GM21825 (cell line): ENCODE data around the gene PPP1R3E.
"Not testable (repeated sequence)": the region's sequence is repeated elsewhere in the genome, so short reads cannot be mapped to it uniquely, and the experiment has no call there.

Source experiments
- ATAC-seq: cut with Tn5 transposase; IDR thresholded peaks from one replicate; pipeline ENCODE4 v1.9.1; 2021; ENCODE audit warnings: mild to moderate bottlenecking, moderate library complexity; ENCODE audit not compliant: unreplicated experiment

The PPP1R3E gene

GRCh38 chr14:23297611-23298277, 4.9 kb downstream of the PPP1R3E start:
- no peak for ATAC-seq

- no peak for ATAC-seq
These were observed 5.6 kb downstream of the PPP1R3E start for GRCh38 chr14:23297096-23297495.

GRCh38 chr14:23296012-23296777, 6.5 kb downstream of the PPP1R3E start:
- no peak for ATAC-seq

GRCh38 chr14:23294734-23295561, 7.7 kb downstream of the PPP1R3E start:
- ATAC-seq: no peak

GRCh38 chr14:23286902-23287479, 15.7 kb downstream of the PPP1R3E start:
- ATAC-seq: no peak

GRCh38 chr14:23286020-23286901, 16.4 kb downstream of the PPP1R3E start, which contains the start of gene HOMEZ:
Gene HOMEZ (minus strand): TSS chr14:23286132. CDS start chr14:23285952, 180 bp downstream.
- ATAC-seq: peak; percentile 96

GRCh38 chr14:23285530-23286019, 17.1 kb downstream of the PPP1R3E start:
- ATAC-seq: peak; percentile 18

- ATAC-seq: no peak
These were observed 17.8 kb downstream of the PPP1R3E start for GRCh38 chr14:23284654-23285529.

- ATAC-seq: no peak
These were observed 21.4 kb downstream of the PPP1R3E start for GRCh38 chr14:23281247-23281646.

- not testable (repeated sequence) for ATAC-seq
These were observed 24.7 kb downstream of the PPP1R3E start for GRCh38 chr14:23277928-23278327.

GRCh38 chr14:23277189-23277588, 25.5 kb downstream of the PPP1R3E start:
- no peak for ATAC-seq

GRCh38 chr14:23275412-23275811, 27.2 kb downstream of the PPP1R3E start:
- ATAC-seq: no peak

GRCh38 chr14:23269193-23269592, 33.5 kb downstream of the PPP1R3E start:
- ATAC-seq: no peak

- ATAC-seq: not testable (repeated sequence)
These were observed 41.8 kb downstream of the PPP1R3E start for GRCh38 chr14:23260849-23261248.

GRCh38 chr14:23259426-23259825, 43.2 kb downstream of the PPP1R3E start:
- ATAC-seq: no peak

GRCh38 chr14:23258256-23258655, 44.4 kb downstream of the PPP1R3E start:
- ATAC-seq: no peak

- no peak for ATAC-seq
These were observed 50.0 kb downstream of the PPP1R3E start for GRCh38 chr14:23252420-23253333.

GRCh38 chr14:23252006-23252405, 50.7 kb downstream of the PPP1R3E start:
- ATAC-seq: no peak
